ENCODE results near the gene MOB3B. TPM values are rescaled to one million over a fixed set of nuclear protein-coding genes. Genes with fewer than 3 reads are reported as not detected.

The MOB3B gene
- total RNA-seq, 2 donors from 2014 or later = 1.2 to 1.6 TPM

DNA sequence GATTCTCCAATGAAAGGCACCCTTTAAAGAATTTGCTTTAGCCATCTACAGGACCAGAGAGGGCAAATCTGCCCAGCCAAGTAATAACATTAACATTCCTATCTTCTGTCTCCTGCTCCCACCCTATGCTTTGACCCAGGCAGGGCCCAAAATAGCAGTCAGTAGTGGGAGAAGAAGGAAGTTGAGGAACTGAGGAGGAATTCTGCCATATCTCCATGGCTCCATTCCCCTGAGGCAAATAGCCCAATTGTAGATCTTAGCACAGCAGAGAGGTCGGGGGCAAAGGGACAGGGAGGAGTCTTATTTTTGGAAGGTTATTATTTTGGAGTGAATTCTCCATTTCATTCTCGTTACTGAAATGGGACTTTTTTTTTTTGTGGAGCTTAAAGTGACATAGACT lies 116.7 kb downstream of the MOB3B start:
- peak; percentile 58 to 78 for ATAC-seq
- intact Hi-C loops (cut with DNase I) = no loop called here
- no peak for DNase-seq

DNA sequence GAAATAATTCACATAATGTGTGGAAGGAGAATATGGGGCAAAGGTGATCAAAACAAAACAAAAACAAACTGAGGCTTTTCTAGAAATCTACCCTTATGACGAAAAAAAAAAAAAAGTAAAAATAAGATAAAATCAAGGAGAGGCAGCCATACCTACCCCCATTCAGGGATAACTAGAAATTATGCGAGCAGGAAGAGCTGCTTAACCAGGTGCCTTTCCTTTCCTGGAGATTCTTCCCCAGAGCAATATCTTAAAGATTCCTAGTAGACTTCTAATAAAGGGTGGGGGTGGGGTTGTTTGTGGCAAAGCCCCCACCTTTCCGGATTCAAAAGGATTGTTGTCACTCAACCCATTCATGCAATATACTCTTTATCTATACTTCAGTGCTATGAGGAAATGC lies 117.5 kb downstream of the MOB3B start:
- ATAC-seq (no peak), DNase-seq (no peak)
- intact Hi-C loops (cut with DNase I) = no loop called here

DNA sequence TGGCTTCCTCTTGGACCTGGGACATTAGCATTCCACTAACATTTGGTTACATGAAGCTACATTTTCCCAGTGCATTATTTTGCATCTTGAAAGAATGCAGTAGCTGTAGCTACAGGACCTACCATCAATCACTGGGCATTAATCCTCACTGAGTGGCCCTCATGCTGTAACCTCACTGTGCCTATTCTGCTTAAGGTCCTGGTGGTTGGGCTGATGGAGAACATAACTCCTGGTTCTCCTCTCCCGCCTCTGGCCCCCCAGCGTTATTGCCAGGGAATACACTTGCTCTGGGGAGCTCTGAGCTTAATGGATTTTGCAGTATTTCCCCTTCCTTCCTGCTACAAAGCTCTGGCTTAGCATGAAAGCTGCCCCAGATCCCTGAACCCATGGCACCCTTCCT lies 121.1 kb downstream of the MOB3B start:
- DNase-seq = no peak
- intact Hi-C loops (cut with DNase I) = no loop called here
- no peak for ATAC-seq

DNA sequence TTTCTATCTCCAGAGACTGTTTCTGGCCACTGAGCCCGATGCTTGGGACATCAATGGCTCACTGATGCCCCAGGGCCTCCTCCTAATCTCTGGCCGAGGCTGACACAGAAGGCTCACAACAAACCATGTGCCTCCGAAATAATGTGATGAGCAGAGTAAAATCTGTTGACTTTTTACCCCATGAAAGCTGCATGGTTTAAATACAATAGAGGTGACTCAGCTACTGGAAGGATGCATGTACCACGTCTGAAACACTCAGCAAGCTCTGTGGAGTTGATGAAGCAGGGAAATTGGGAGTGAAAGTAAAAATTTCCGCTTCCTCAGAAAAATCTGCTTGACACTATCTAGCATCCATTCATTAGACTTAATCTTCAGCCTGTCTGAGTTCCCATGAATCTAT lies 121.6 kb downstream of the MOB3B start:
- intact Hi-C loops (cut with DNase I) = no loop called here
- ATAC-seq = no peak

DNA sequence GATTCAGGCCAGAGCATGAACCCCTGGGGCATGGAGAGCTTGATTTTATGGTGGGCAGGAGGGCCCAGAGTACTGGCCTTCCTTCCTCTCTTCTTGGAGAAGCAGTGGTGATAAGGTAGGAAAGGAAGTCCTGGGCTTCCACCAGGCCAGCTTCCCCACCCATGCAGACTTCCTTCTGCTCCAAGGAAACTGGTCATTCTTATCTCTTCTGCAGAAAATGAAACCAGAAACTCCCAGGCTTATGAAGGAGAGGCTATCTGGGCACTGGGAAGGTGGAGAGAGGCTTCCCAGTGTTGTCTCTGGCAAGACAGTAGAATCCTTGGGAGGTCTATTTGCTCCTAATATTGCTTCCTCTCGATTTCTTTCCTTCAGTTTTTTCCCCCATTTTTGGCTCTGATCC lies 122.1 kb downstream of the MOB3B start:
- DNase-seq (no peak), ATAC-seq (peak in 1 of 2 donors; percentile 58)
- intact Hi-C loops (cut with DNase I) = no loop called here

More for the DNA sequence above, 121.6 kb downstream of the MOB3B start:
- DNase-seq = no peak

DNA sequence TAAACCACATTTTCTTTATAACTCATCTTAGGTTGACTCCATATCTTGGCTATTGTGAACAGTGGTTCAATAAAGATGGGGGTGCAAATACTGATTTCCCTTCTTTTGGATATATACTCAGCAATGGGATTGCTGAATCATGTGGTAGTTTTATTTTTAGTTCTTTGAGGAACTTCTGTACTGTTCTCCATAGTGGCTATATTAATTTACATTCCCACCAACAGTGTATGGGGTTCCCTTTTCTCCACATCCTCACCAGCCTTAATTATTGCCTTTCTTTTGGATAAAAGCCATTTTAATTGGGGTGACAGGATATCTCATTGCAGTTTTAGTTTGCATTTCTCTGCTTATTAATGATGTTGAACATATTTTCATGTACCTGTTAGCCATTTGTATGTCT lies 125.0 kb downstream of the MOB3B start:
- ATAC-seq = no peak
- intact Hi-C loops (cut with DNase I) = no loop called here

DNA sequence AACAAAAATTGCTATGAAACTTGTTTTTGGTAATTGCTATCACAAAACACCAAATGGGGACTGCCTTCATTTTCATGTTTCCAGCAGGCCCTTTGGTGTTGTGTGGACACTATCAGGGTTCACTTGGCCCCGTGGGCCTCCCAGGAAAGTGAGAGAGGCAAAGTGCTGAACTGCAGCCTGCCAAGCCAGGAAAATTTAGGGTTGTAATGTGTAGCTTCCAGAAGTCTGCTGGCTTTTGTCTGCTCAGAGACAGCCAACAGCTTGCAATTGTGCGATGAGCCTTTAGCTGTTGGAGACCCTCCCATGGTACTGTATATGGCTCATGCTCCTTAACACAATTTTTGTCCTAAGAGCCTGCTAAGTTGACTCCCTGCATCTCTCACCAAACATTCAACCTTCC lies 127.0 kb downstream of the MOB3B start:
- ATAC-seq (no peak), DNase-seq (no peak)
- intact Hi-C loops (cut with DNase I) = no loop called here

More for the DNA sequence above, 125.0 kb downstream of the MOB3B start:
- DNase-seq = no peak

DNA sequence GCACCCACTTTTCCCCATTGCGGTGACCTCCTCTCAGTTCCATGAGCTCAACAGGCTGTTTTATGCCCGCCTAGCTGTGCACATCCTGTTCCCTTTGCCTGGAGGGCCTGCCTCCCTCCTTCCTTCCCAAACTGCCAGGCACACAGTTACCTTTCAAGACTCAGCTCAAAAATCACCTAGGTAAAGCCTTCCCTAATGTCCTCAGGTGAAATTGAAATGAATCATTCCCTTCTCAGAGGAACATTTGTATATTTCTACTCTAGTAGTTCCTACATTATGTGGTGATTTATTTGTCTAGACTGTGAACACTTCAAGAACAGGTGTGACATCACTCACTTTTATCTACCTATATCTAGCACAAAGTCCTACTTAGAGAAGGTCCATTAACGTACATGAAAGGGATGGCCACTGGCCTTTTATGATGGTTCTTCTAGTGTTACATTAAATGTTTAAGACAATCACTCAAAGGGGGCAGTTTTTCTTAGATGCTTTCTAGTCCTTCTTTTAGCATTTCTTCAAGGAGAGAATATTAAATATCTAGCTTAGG lies 129.2 kb downstream of the MOB3B start:
- intact Hi-C loops (cut with DNase I) = no loop called here
- no peak for DNase-seq
- no peak for ATAC-seq

DNA sequence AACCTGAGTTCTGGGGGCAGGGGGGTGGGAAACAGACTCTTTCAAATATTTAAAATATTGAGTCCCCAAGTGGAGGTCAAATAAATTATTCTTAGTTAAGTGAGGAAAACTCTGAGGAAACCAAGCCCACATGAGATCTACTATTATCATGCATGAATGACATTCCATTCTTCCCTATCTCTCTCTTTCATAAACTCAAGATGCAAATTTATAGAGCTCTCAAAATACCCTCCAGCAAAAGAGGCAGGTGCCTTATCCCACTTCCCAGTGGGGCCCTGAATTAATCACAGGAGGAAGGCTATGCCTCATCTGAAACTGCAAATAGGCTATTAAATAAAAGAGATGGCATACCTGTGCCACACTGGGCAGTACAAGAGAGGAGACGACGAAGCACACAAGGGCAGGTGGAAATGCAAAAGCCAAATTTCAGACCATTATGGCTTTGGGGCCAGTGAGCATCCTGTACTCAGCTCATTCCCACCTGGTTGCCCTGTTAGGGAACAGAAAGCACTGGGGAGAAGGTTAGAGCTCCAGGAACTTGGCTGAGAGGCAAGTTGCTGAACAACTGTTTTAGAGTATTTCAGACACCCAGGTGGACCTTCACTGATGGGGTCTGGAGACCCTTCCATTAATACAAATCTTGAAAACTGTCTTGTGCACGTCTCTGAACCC lies 130.5 kb downstream of the MOB3B start:
- intact Hi-C loops (cut with DNase I) = no loop called here
- DNase-seq (no peak), ATAC-seq (no peak)

DNA sequence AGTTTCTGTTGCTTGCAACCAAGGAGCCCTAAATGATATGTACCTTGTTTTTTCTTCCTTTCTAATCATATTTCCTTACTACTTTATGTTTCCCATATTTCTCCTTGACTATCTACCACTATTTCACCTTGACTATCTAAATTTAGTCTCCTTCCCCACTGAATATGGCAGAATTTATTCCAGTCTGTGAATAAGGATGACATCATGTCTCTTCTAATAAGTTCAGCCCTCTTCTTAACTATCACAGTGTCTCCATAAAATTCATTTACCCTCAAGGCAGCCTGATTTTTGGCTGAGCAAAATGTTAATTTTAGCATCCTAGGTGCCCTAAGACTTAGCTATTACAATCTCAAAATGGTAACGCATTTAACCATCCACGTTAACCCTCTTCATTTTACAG lies 133.1 kb downstream of the MOB3B start:
- intact Hi-C loops (cut with DNase I) = no loop called here
- DNase-seq = no peak
- no peak for ATAC-seq

DNA sequence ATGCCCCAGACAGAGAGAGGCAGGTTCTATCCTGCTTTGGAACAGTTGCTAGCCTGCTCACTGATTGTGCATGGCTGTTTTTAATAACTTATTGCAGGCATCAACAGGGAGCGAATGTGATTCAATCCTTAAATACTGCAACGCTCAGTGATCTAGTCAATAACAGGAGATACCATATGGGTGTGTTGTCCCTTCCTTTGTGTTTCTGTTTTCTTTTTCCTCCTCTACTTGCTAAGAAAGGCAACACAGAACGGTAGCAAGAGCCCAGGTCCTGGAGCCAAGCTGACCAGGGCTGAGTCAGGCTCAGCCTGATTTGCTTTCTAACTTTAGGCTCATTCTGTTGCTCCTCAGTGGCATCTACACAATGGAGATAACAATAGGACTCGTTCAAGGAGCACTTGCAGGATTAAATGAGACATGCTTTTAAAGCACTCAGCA lies 134.1 kb downstream of the MOB3B start:
- ATAC-seq = peak in 1 of 2 donors; percentile 54
- intact Hi-C loops (cut with DNase I) = no loop called here
- DNase-seq = no peak

DNA sequence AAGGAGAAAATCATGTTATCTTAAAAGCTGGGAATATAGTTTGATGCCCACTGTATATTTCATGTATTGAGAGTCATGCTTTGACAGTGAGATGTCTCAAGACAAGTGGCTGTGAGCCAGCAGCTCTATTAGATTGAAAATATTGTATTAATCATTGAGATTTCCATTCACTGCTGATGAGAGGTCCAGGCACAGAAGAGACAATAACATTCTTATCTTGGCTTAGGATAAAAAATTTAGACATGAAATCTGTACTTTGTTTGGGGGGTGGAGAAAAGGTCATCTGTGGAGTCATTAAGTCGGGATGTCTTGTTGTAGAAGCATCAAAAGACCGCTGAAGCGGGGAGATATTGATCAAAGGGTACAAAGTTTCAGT lies 134.8 kb downstream of the MOB3B start:
- ATAC-seq (no peak), DNase-seq (no peak)
- intact Hi-C loops (cut with DNase I) = no loop called here

DNA sequence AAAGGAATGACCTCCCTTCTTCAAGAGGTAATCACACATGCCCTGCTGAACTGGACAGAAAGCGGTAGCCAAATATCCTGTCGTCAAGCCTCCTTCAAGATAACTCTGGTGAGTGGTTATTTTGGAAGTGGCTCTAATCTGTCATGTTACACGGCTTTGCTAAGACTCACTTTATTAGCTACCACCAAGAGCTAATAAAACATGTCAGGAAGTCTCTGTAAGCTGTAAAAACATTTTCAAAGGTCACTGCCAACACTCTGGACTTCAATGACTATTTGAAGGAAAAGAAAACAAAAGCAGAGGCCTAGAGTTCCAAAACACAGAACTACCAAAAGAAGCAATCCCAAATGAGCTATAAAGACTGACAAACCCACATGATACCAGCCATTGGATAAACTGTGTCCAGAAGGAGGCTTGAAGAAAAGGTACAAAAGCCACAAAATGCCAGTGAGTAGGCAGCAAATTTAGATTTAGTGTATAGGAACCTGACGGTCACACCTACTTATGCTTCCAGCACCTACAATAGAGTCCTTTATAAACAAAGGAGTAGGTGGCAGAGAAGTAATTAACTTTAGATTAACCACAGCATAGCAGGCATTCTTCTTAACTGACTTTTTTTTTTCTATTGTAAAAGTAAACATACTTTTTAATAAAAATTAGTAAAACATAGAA lies 135.3 kb downstream of the MOB3B start:
- ATAC-seq = peak; percentile 70 to 90

DNA sequence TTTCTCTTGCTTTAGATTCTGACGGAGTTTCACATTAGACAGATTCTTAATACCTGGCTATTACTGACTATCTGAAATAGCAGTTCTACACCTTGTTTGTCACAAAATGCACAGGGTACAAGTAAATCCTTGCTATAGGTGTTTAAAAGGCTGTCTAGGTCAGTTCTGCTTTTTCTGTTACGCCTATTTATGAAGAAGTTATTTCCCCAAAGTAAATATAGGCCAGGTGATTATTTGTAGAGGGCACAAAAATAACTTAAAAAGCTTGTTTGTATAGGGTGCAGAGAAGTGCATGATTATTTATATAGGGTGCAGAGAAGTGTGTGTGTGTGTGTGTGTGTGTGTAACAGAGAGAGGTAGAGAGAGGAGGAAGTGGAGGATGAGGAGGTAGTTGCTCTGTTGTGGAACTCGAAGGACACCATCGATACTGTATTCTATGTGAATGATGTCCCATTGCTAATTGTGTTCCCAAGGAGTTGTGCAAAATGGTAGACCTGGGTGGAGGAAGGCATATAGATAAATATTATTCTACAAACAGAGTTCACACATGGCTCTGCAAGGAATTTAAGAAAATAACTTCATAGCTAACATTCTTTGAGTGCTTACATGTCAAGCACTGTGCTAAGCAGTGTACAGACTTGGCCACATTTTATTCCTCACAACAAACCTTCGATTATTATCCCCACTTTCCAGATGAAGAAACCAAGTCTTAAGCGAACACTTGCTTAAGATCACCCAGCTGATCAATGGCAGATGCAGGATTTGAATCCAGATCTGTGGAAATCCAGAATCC lies 136.4 kb downstream of the MOB3B start:
- DNase-seq = no peak
- no peak for ATAC-seq
- intact Hi-C loops (cut with DNase I) = no loop called here

More for the DNA sequence above, 135.3 kb downstream of the MOB3B start:
- intact Hi-C loops (cut with DNase I) = no loop called here
- DNase-seq = no peak

DNA sequence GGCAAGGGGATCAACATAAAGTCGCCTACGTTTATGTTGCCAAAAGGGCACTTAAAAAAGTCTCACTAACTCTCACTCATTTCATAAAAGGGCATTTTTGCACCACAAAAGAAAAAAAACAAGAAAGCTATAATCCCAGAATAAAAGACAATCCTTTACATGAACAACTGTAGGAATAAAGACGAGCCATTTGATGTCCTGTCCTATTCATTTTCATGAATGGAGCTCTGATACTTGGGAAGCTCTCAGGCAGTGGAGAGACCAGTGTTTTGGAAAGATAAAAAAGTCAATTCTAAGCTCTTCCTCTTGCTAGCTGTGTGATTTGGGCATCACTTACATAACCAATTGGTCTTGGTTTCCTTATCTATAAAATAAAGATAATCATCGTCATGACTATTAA lies 137.2 kb downstream of the MOB3B start:
- DNase-seq (no peak), ATAC-seq (no peak)
- intact Hi-C loops (cut with DNase I) = no loop called here

DNA sequence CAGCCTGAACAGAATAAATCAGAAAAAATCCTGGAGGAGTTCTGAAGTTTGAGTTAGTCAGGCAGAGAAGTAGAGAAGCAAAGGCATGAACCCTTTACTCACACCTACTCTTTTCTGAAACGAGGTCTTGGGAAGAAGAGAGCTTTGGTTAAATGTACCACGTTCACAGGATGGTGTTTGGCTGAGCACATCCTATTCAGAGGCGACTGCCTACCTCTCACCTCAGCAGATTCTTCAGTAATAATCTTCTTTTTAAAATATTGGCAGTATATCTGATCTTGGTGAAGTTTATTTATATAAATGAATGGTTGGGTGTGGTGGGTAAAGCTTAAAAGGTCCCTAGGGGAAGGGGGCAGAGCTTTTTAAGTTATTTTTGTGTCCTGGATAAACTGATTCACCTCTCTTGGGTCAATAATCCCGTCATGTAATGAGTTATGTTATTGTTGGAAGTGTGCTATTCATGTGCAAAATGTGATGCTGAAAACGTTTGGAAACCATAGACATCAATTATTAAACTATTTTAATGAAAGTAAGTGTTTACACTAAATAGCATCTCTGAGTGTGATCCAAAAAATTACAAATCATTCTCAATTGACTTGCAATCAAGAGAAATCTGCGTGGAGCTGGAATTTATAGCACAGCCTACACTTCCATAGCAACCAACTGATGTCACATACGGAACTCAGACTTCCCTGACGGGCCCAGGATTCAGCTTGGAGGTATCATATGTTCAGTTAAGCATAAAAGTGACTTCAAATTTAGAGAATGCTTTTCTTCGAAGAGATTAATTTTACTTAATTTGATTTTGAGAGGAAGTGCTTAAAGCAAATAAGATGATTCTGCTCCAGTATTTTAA lies 138.3 kb downstream of the MOB3B start:
- no peak for DNase-seq

DNA sequence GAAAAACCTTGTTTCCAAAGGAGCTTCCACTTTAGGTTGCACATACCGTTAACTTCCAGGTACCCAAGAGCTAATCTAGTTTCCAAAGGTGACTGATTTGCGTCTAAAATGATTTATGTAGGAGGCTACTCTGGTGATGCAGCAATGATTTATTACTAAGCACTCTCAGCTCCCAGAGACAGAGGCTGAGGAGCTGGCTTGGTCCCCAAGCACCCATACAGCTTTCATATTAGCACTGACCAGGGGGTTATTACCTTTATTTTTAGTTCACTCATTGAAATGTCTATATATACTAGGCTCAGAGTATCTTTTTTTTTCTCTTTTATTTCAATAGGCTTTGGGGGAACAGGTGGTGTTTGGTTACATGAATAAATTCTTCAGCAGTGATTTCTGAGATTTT lies 141.5 kb downstream of the MOB3B start:
- ATAC-seq (no peak), DNase-seq (no peak)
- intact Hi-C loops (cut with DNase I) = no loop called here

More for the DNA sequence above, 138.3 kb downstream of the MOB3B start:
- intact Hi-C loops (cut with DNase I) = no loop called here
- ATAC-seq = no peak

DNA sequence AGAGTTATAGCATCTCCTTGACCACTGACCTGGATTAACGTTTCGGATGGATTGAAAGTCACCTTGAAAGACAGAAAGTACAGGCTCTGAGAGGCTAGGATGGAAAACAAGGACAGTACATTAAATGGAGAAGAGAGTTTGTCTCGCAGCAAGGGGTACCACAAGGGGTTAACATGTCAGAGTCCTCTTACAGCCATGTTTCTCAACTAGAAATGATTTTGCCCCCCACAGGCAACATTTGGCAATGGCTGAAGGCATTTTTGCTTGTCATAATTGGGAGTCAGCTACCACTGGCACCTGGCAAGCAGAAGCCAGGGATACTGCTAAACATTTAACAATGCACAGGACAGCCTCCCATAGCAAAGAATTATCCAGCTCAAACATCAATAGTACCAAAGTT lies 141.9 kb downstream of the MOB3B start:
- no peak for ATAC-seq
- intact Hi-C loops (cut with DNase I) = no loop called here
- DNase-seq = no peak

DNA sequence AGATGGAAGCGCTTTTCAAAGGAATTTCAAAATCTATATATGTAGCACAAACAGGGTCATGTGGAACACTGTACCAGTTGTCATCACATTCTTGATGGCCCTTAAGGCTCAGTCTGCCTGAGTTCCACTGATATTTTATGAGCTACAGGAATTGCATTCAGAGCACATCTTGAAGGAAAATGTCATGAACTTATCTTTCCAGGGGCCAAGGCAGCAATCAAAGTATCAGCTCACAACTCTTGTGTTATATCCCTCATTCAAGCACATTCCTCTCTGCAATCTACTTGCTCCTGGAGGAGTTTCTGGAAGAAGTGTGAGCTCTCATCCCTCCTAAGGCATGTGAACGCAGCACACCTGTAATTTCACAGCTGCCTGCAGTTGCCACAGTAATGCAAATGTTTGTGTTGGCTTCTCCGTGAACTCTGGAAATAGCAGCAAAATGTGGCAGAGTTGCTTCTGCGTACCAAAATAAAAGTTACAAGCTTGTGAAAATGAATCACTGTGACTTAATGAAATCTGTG lies 143.0 kb downstream of the MOB3B start:
- intact Hi-C loops (cut with DNase I) = no loop called here
- ATAC-seq = no peak
- DNase-seq = no peak

All from left cardiac atrium (tissue), 4 donors.